ENCODE results near the gene PLCL1.

PLCL1 gene

DNA sequence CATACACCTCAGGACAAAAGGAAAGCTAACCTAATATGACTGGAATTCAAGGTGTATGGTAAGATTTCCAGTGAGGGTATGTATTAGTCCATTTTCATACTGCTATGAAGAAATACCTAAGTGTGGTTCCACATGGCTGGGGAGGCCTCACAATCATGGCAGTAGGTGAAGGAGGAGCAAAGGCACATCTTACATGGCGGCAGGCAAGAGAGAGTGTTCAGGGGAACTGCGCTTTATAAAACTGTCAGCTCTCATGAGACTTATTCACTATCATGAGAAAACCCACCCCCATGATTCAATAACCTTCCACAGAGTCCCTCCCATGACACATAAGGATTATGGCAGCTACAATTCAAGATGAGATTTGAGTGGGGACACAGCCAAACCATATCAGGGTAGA, 186.0 kb downstream of the PLCL1 start:
- Histone ChIP-seq H3K9me2 (ENCODE audit: low read depth, low read length) (no peaks in the 10 kb centered on the region), H3K27ac (ENCODE audit: low read depth, low read length, poor library complexity, severe bottlenecking) (no peak overlapping the region), H3K79me2 (ENCODE audit: insufficient read depth, low read length) (no peaks in the 10 kb centered on the region), H3K9me3 (ENCODE audit: low read length) (no peaks in the 10 kb centered on the region), H3K36me3 (ENCODE audit: insufficient read depth, low read length) (no peaks in the 10 kb centered on the region), H3K27me3 (ENCODE audit: insufficient read depth, low read length) (no peaks in the 10 kb centered on the region), H3F3A (ENCODE audit: insufficient read depth, low read length) (no peaks in the 10 kb centered on the region), H3K4me2 (ENCODE audit: low read length) (no peak overlapping the region), H2AFZ (ENCODE audit: low read length) (no peak overlapping the region), H4K20me1 (ENCODE audit: insufficient read depth, low read length) (no peaks in the 10 kb centered on the region), H3K9ac (ENCODE audit: low read length) (no peak overlapping the region), H3K4me3 (ENCODE audit: low read depth, low read length, poor library complexity, severe bottlenecking) (no peak overlapping the region), H3K4me1 (ENCODE audit: insufficient read depth, low read length, severe bottlenecking) (no peaks in the 10 kb centered on the region)
- TF ChIP-seq, protein P1, sequence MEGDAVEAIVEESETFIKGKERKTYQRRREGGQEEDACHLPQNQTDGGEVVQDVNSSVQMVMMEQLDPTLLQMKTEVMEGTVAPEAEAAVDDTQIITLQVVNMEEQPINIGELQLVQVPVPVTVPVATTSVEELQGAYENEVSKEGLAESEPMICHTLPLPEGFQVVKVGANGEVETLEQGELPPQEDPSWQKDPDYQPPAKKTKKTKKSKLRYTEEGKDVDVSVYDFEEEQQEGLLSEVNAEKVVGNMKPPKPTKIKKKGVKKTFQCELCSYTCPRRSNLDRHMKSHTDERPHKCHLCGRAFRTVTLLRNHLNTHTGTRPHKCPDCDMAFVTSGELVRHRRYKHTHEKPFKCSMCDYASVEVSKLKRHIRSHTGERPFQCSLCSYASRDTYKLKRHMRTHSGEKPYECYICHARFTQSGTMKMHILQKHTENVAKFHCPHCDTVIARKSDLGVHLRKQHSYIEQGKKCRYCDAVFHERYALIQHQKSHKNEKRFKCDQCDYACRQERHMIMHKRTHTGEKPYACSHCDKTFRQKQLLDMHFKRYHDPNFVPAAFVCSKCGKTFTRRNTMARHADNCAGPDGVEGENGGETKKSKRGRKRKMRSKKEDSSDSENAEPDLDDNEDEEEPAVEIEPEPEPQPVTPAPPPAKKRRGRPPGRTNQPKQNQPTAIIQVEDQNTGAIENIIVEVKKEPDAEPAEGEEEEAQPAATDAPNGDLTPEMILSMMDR (IDR thresholded peaks at IDR 0.05; ENCODE audit: low read length): no peak
- no peak for TF ChIP-seq EZH2 (IDR thresholded peaks at IDR 0.05; ENCODE audit: borderline replicate concordance, low read length)

GRCh38 chr2:197992482-197993133, 188.2 kb downstream of the PLCL1 start:
- H3K9me3 ChIP-seq (ENCODE audit: low read length): no peaks in the 10 kb centered on the region
- H3K4me2 ChIP-seq (ENCODE audit: low read length): no peak overlapping the region
- H3K79me2 ChIP-seq (ENCODE audit: insufficient read depth, low read length): no peaks in the 10 kb centered on the region
- H3K4me3 ChIP-seq (ENCODE audit: low read depth, low read length, poor library complexity, severe bottlenecking): no peak overlapping the region
- no peaks in the 10 kb centered on the region for H3K9me2 ChIP-seq (ENCODE audit: low read depth, low read length)
- TF ChIP-seq EZH2 (IDR thresholded peaks at IDR 0.05; ENCODE audit: borderline replicate concordance, low read length): no peak
- TF ChIP-seq, protein P1 (IDR thresholded peaks at IDR 0.05; ENCODE audit: low read length): no peak
- H2AFZ ChIP-seq (ENCODE audit: low read length): no peak overlapping the region
- H3K27me3 ChIP-seq (ENCODE audit: insufficient read depth, low read length): no peaks in the 10 kb centered on the region
- H3F3A ChIP-seq (ENCODE audit: insufficient read depth, low read length): no peaks in the 10 kb centered on the region
- H3K27ac ChIP-seq (ENCODE audit: low read depth, low read length, poor library complexity, severe bottlenecking): no peak overlapping the region
- no peaks in the 10 kb centered on the region for H3K4me1 ChIP-seq (ENCODE audit: insufficient read depth, low read length, severe bottlenecking)
- H4K20me1 ChIP-seq (ENCODE audit: insufficient read depth, low read length): no peaks in the 10 kb centered on the region
- no peaks in the 10 kb centered on the region for H3K36me3 ChIP-seq (ENCODE audit: insufficient read depth, low read length)
- H3K9ac ChIP-seq (ENCODE audit: low read length): no peak overlapping the region

DNA sequence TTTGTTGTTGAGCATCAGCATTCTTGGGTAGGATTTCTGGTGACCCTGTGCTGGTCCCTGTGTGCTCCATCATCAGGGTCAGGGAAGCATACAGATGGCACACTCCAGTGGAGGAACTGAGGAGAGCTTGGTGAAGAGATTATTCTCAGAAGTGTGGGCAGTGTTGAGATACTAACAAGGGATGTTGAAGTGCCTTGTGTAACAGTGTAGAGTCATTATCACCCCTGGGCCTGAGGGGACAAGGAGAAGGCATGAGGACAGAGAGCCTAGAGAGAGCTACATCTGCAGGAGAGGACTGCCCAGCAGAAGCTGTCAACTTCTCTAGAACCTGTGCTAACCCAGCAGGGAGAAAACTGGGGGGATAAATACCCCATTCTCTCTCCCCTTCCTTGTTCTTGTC, 189.0 kb downstream of the PLCL1 start:
- no peaks in the 10 kb centered on the region for H3K36me3 ChIP-seq (ENCODE audit: insufficient read depth, low read length)
- no peak overlapping the region for H2AFZ ChIP-seq (ENCODE audit: low read length)
- no peak overlapping the region for H3K4me3 ChIP-seq (ENCODE audit: low read depth, low read length, poor library complexity, severe bottlenecking)
- H3K9me3 ChIP-seq (ENCODE audit: low read length): no peaks in the 10 kb centered on the region
- no peaks in the 10 kb centered on the region for H3K27me3 ChIP-seq (ENCODE audit: insufficient read depth, low read length)
- H3K27ac ChIP-seq (ENCODE audit: low read depth, low read length, poor library complexity, severe bottlenecking): no peak overlapping the region
- H3K79me2 ChIP-seq (ENCODE audit: insufficient read depth, low read length): no peaks in the 10 kb centered on the region
- H4K20me1 ChIP-seq (ENCODE audit: insufficient read depth, low read length): no peaks in the 10 kb centered on the region
- no peak overlapping the region for H3K4me2 ChIP-seq (ENCODE audit: low read length)
- TF ChIP-seq, protein P1 (IDR thresholded peaks at IDR 0.05; ENCODE audit: low read length): no peak
- no peak for TF ChIP-seq EZH2 (IDR thresholded peaks at IDR 0.05; ENCODE audit: borderline replicate concordance, low read length)
- no peaks in the 10 kb centered on the region for H3K9me2 ChIP-seq (ENCODE audit: low read depth, low read length)
- no peaks in the 10 kb centered on the region for H3F3A ChIP-seq (ENCODE audit: insufficient read depth, low read length)
- H3K4me1 ChIP-seq (ENCODE audit: insufficient read depth, low read length, severe bottlenecking): no peaks in the 10 kb centered on the region
- no peak overlapping the region for H3K9ac ChIP-seq (ENCODE audit: low read length)
